Lung microvascular endothelial cell (primary cell): Measurements from ENCODE around the gene SPRR2G. TPM values are rescaled to one million over a fixed set of nuclear protein-coding genes. Genes with fewer than 3 reads are reported as not detected.
A peak's percentile ranks its signal among the peaks of the same experiment; 100 is the strongest.
"Not testable (repeated sequence)": the region's sequence is repeated elsewhere in the genome, so short reads cannot be mapped to it uniquely, and the experiment has no call there.

ENCODE experiments used
- DNase-seq, 2 donors: peaks; one replicate each; pipeline versions ENCODE4 v3.0.0 to v3.0.0-alpha.2; 2010; ENCODE audit warnings: low read depth in 2 of 2
- total RNA-seq: library from RNA; depleted of rRNA; stranded (reverse); fragments of >200 nt; gene quantifications from 2 replicates; pipeline ENCODE4 v1.2.1, GENCODE V29; 2014

Gene SPRR2G
- total RNA-seq, 1 donor from 2014 or later: not detected

DNA sequence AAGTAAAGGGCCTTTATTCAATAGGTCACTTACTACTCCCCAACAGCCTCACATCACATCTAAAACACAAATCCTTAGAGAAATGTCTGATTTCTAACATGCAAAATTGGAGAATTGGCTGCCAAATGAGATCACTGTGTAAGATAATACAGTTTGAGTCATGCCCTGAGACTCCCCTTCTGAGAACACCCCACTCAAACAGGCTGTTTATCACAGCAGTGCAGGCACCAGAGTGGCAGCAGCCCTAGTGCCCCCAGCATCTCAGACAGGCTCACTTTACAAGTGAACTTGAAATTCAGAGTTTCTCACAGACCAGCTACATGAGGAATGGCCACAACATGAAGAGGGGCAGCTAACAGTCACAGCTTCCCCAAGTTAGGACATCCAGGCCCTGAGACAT, 35.4 kb downstream of the SPRR2G start:
- DNase-seq: not testable (repeated sequence)

DNA sequence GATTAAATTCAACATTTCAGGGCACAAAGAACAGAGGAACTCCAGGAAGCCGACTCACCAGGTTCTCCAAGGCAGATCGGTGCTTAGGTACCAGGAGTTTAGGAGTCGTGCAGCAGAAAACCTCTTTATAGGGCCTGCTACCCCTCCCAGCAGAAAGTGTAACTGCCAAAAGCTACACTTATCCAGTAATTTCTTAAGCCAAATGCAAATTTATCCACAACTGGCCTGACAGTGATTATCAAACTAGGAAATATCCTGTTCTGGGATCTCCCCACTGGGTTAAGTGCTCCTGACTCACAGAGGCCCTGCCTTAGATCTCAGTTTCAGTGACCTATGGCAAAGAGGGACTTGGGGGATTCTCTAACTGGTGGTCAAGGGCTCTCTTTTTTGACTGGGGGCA, 37.3 kb downstream of the SPRR2G start, which contains the start of gene SPRR2F:
Gene SPRR2F (minus strand): TSS at position 101 of the 400 bp plus-strand sequence. CDS start 783 bp downstream, outside the sequence.
- DNase-seq: no peak

DNA sequence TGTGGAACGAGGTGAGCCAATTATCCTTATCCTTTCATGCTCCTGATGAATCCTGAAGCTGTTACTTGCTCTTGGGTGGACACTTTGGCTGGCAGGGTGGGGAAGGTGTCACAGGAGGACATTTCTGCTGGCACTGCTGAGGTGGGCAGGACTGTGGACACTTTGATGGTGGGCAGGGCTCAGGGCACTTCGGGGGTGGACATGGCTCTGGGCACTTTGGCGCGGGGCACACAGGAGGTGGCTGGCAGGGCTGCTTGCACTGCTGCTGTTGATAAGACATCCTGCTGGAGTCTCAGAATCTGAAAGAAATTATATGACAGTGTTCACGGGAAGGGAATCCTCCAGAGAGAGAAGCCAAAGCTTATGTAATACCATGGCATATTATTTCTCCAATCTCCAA, 38.2 kb downstream of the SPRR2G start:
- not testable (repeated sequence) for DNase-seq

DNA sequence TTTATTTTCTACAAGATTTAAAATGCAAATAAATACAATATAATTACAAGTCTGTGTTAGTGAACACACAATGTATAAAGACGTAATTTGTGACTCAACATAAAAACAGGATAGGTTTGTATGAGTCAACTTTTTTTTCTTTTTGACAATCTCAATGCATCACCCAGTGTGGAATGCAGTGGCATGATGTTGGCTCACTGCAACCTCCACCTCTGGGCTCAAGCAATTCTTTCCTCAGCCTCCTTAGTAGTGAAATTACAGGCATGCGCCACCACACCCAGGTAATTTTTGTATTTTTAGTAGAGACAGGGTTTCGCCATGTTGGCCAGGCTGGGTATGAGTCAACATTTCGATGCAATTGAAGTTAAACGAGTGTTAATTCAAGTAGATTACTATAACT, 50.4 kb downstream of the SPRR2G start:
- peak in 1 of 2 donors; percentile 51 for DNase-seq

Other genes with a start within 250 kb of the SPRR2G start
- gene IVL, start 242.3 kb downstream of the SPRR2G start, total RNA-seq: not detected in 2 replicates
- gene SPRR5, start 203.7 kb downstream of the SPRR2G start, total RNA-seq: not detected in 2 replicates
- gene SPRR4, start 180.2 kb downstream of the SPRR2G start, total RNA-seq: not detected in 2 replicates
- gene SPRR1A, start 166.8 kb downstream of the SPRR2G start, total RNA-seq: not detected in 2 replicates
- gene SPRR3, start 149.1 kb downstream of the SPRR2G start, total RNA-seq: not detected in 2 replicates
- not detected in 2 replicates for gene SPRR1B, start 119.7 kb downstream of the SPRR2G start, total RNA-seq
- gene SPRR2D, start 109.8 kb downstream of the SPRR2G start, total RNA-seq: not detected in 2 replicates
- not detected in 2 replicates for gene SPRR2A, start 93.4 kb downstream of the SPRR2G start, total RNA-seq
- not detected in 2 replicates for gene SPRR2B, start 79.3 kb downstream of the SPRR2G start, total RNA-seq
- not detected in 2 replicates for gene SPRR2E, start 56.4 kb downstream of the SPRR2G start, total RNA-seq
- gene SPRR2F, start 37.4 kb downstream of the SPRR2G start, total RNA-seq: not detected in 2 replicates
- gene LELP1, start 52.5 kb upstream of the SPRR2G start, total RNA-seq: not detected in 2 replicates
- not detected in 2 replicates for gene PRR9, start 66.7 kb upstream of the SPRR2G start, total RNA-seq
- gene LORICRIN, start 108.8 kb upstream of the SPRR2G start, total RNA-seq: not detected in 2 replicates
- gene PGLYRP3, start 162.1 kb upstream of the SPRR2G start, total RNA-seq: not detected in 2 replicates
- not detected in 2 replicates for gene PGLYRP4, start 198.0 kb upstream of the SPRR2G start, total RNA-seq
- 0.22 and 1.2 TPM in 2 replicates for gene S100A9, start 207.0 kb upstream of the SPRR2G start, total RNA-seq
- gene S100A12, start 224.7 kb upstream of the SPRR2G start, total RNA-seq: not detected in 2 replicates
- not detected in 2 replicates for gene S100A8, start 240.2 kb upstream of the SPRR2G start, total RNA-seq